ENCODE measurements around the gene PROCA1.
"Not testable (repeated sequence)": the region's sequence is repeated elsewhere in the genome, so short reads cannot be mapped to it uniquely, and the experiment has no call there.

The PROCA1 gene

DNA sequence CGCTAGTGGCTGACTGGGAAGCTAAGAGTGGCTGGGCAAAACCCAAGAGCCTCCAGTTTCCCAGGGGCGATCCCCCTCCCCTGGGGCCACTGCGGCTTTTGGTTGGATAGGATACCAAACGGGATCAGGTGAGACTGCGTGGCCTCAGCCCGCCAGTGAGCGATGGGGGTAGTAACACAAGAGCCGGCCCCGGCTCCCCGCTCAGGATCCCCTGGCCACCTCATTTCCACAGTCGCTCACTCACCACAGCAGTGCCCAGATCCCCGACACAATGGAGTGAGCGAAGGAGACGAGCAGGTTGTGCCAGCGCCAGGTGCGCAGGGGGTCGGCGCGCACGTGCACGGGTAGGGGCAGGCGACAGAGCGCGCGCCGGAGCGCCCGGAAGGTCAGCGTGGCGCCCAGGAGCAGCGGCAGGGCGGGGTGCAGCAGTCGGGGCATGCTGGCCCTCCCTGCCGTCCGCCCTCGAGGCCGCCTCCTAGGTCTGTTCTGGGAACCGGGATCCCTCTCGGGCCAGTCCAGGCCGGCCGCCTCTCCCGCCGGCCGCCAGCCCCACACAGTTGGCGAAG is 14.1 kb upstream of the PROCA1 start:
- DNase-seq (ENCODE audit: low spot score), result no peak

DNA sequence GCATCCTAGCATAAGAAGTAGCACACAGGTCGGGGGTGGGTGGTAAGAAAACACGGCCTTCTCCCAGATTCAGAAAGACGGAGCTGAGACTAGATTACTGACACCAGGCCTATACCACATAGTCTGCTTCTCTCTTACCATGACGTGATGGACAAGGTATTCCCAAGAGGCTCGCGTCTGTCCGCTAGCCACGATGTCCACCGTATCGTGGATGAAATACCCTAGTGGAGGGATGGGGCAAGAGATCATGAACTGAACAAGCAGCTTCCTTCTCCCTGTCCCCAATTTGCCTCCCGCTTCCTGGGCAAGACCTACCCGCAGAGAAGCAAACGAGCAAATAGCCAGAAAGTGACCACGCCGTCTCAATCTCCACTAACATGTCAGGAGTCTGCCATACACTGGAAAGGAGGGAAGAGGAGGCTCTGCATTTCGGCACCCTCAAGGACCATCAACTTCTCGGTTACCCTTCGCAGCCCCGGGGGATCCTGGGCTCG is 13.5 kb upstream of the PROCA1 start:
- no peak for DNase-seq (ENCODE audit: low spot score)

DNA sequence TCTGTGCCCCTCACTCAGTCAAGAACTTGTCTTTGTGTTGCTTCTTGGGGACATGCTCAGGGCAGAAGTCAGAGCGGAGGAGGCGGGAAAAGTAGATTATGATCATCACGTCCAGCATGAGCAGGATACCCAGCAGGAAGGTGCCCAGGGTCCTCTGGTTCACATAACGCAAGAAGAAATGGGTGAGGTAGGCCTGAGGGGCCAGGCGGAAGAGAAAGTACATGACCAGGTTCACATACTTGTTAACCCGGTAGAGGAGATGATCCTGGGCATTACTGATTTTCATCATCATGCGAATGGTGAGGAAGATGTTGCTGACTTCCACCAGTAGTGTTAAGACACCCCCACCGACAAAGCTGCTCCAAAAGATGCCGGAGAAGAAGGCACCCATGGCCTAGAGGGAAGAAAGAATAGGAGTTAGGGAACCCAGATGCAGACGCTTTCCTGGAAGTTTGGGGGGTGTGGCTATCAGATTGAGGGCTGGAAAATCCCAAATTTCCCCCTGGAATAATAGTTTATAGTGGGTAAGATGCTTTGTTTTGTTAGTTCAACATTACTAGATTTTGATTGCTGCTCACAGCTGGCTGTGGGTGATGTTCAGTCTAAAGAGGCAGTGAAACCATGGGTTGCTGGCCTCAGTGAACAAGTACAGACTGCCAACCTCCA is 12.9 kb upstream of the PROCA1 start:
- no peak for DNase-seq (ENCODE audit: low spot score)

DNA sequence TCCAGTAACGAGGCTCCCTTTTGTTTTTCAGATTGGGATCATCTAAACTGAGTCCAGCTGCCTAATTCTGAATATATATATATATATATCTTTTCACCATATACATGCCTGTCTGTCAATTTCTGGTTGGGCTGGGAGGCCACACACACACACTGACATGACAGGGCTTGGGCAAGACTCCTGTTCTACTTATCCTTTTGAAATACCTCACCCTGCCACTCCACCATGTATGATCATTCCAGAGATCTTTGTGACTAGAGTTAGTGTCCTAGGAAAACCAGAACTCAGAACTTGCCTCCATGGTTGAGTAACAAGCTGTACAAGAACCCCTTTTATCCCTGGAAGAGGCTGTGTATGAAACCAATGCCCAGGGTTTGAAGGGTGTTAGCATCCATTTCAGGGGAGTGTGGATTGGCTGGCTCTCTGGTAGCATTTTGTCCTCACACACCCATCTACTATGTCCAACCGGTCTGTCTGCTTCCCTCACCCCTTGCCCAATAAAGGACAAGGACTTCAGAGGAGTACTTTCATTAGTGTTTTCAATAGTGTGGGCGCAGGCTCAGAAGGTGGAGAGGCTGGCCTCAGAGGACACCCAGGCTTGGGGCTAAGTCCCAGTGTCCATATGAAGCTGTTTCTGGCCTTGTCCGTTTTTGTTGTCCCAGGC is 12.3 kb upstream of the PROCA1 start:
- DNase-seq (ENCODE audit: low spot score), result not testable (repeated sequence)

DNA sequence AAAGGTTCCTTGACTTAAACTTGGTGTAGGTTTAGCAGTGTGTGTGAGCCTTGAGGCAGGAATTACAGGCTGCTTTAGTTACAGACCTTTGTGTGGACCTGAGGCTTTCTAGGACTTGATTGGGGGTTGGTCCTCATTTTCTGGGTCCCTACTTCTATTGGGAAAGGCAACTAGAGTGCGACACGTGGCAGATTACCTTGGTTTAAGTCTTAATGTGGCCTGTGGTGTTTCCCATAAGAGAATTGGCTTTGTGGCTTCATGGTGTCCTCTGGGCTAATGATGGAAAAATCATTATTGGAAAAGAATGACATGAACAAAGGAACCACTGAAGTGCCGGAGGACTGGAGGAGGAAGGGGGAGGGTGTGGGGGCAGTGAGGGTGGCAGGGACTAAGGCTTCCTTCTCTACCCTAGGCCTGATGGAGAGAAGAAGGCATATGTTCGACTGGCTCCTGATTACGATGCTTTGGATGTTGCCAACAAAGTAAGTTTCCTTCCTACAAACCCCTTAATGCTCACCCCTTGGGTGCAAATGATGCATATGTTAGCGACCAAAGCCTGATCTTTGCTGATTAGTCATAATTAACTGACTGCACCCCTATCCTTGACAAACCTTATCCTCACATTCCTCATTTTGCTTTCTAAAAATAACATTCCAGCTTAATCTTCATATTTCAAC is 11.6 kb upstream of the PROCA1 start:
- no peak for DNase-seq (ENCODE audit: low spot score)

DNA sequence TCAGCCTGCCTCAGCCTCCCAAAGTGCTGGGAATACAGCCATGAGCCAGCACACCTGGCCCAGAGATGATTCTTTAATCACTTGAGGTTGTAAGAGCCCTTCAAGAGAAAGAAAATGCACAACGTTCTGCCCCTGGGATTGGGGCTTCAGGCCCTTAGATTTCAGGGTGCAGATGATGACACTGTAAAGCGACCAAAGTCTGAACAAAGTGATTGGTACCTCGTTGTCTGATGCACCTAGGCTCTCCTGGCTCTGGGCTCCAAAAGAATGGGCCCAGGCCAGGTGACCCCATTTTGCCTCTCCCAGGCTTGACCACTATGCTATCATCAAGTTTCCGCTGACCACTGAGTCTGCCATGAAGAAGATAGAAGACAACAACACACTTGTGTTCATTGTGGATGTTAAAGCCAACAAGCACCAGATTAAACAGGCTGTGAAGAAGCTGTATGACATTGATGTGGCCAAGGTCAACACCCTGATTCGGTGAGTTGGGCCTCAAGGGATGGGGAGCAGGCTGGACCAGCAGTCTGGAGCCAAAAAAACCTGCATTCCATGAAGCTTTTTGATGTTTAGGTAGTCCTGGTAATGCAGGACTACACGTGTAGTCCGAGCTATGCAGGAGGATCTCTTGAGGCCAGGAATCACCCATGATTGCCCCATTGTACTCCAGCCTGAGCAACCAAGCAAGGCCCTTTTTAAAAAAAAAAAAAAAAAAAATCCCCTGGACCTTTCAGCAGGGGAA is 10.9 kb upstream of the PROCA1 start:
- DNase-seq (ENCODE audit: low spot score), result no peak

DNA sequence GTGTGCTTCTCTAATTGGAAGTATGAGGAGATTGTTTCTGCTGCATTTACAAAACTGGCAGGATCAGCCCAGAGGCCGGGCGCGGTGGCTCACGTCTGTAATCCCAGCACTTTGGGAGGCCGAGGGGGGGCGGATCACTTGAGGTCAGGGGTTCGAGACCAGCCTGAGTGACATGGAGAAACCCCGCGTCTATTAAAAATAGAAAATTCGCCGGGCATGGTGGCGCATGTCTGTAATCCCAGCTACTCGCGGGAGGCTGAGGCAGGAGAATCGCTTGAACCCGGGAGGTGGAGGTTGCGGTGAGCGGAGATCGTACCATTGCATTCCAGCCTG is 9.3 kb upstream of the PROCA1 start:
- DNase-seq (ENCODE audit: low spot score), result not testable (repeated sequence)

DNA sequence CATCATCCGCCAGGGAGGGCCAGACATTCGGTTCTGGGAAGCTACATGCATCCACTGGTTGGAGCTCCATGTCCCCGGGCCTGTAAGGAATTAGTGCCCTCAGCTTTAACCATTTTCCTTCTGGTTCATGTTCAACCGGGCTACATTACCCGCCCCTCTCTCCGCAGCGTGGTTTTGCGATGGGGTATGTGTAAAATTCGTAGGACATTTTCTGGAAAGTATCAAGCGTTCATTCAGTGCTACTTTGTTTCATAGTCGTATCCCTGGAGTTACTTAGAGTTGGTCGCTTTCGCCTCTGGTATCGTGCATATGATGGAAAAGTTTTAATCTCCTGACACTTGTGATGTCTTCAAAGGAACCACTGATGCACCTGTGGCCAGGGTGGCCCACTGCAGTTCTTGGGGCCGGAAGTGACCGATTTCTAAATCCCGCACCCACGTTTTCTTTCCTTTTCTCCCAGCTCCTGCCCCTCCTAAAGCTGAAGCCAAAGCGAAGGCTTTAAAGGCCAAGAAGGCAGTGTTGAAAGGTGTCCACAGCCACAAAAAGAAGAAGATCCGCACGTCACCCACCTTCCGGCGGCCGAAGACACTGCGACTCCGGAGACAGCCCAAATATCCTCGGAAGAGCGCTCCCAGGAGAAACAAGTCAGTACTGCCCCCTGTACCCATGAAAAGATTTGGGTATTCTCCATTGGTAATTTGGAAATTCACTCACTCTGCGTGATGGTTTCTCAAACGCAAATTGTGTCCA is 8.7 kb upstream of the PROCA1 start:
- no peak for DNase-seq (ENCODE audit: low spot score)

DNA sequence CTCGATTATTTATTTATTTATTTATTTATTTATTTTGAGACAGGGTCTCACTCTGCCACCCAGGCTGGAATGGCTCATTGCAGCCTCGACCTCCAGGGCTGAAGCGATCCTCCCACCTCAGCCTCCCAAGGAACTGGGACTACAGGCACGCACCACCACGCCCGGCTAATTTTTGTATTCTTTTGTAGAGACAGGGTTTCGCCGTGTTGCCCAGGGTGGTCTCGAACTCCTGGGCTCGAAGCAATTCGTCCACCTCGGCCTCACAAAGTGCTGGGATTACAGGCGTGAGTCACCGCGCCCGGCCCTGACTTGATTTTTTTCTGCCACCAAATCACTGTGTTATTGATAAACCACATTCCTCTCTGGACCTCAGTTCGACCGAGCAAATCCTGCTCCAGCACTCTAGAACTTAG is 7.3 kb upstream of the PROCA1 start:
- no peak for DNase-seq (ENCODE audit: low spot score)

DNA sequence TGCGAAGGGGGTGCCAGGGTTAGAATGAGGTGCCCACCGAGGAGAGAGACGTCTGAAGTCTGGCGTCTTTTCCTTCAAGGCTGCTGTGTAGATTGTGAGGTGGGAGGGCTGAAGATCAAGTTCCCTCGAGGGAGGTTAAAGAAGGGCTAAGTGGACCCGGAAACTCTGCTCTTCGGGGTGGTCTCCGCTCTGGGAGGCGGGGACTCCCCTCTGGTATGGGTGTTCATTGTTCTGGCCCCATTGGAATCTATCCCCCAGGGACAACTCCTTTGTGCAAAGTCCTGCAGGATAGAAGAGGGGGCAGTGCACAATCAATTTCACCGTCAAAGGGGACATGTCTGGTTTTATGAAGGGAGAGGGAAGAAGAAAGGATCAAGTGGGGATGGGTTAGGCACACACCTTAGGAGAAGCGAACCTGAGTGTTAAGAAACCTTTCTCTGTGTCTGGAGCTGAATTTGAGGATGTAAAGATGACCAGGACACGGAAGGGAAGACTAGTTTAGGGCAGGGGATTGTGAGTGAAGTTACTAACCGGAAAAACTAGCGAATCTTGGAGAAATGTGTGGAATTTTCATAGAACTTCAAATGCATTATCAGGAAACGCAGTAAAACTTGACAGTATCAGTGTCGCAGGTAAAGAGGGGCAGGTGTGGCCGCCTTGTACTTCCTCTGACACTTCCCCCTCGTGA is 6.8 kb upstream of the PROCA1 start:
- no peak for DNase-seq (ENCODE audit: low spot score)

DNA sequence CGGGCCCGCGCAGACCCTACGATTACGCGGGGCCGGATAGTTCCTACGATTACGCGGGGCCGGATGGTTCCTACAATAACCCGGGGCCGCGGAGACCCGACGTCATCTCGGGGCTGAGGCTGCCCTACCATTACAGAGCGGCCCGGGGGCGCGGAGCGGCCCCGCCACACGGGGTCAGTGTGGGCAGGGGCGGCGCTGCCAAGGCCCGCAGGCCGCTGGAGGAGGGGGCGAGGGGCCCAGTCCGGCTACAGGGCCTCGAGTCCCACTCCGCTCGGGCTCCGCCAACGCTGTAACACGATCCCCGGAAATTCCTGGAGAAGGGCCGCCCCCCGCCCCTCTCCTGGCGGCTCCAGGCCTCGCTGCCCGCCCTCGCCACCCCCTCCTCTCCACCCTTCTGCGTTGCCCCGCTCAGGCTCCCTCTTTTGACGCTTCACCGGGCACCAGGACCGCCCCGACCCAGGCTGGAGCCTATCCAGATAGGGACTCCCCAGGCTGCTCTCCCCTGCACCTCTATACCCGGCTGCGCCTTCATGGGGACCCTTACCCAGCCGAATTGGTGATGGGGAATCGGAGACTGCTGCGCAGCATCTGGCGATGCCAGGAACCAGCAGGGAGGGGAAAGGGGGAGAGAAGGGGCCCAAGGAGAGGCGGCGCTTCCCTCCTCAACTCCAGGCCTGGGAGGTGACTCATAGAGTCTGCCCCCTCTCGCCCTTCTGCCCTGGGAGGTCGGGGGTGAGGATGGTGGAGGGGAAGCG is 6.1 kb upstream of the PROCA1 start, which contains the start of gene RAB34:
Gene RAB34, minus strand, starts transcription at position 291 of the 755 bp plus-strand sequence. CDS start 602 bp downstream, outside the sequence.
- DNase-seq (ENCODE audit: low spot score), result no peak

DNA sequence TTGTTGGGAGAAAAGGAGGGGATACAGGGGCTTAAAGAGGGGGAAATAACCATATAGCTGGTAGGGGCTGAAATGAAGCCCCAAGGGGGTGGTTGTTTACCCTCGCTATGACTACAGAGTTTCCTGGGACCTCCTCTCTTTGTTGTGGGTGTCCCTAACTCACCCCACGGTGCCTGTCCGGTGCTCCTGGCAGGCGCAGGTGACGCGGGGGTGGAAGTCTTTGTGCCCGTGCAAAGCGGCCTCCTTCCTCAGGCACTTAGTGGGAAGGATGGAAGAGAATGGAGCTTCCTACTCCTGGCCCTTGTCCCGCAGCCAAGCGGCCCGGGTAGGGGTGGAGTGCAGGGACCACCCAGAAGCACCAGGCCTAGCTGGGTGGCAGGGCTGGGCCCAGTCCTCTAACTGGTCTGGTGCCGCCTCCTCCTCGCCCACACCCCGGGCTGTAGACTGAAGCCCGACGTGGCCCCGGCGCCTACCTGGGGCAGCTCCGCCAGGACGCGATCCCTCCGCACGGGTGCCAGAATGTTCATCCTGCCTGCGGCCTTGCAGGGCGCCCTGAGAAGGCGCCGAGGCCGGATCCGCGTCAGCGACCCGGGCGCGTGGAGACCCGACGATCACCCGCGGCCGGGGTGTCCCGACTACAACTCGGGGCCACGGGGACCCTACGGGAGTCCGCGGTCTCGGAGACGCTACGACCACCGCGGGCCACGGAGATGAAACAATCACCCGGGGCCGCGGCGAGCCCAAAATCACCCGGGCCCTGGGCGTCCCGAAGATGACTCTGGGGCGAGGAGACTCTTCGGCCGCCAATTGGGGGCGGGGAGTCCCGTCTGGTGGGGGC is 5.3 kb upstream of the PROCA1 start:
- no peak for DNase-seq (ENCODE audit: low spot score)

DNA sequence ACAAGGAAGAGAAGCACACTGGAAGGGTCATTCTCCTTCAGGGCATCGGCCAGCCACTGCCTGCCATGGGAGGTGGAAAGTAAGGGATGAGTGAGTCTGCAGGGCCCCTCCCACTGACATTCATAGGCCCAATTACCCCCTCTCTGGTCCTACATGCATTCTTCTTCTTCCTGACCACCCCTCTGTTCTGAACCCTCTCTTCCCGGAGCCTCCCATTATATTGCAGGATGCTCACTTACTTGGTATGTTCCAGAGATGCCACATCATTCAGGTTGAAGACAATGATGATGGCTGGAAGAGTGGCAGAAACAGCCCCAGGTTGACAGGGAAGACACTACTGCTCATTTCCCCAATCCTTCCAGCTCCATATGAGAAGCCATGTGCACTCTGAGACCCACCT is 3.5 kb upstream of the PROCA1 start:
- no peak for DNase-seq (ENCODE audit: low spot score)

DNA sequence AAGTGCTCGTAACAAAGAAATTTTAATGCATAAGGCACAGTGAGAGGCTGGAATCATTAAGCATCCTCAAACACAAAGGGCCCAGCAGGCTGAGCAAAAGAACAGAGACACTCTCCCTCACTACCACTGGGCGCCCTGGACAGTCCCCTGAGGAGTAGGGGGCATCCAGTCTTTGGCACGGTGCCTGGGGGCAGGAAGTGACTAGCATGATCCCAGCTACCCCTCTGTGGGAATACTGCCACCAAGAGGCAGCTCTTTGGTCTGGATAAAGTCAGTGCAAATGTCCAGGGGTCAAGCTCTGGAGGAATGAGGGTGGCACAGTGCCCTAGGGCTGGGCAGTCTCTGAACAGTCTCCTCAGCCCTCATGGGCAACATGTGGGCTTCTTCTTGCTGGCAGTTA is 2.6 kb upstream of the PROCA1 start:
- DNase-seq (ENCODE audit: low spot score), result no peak

DNA sequence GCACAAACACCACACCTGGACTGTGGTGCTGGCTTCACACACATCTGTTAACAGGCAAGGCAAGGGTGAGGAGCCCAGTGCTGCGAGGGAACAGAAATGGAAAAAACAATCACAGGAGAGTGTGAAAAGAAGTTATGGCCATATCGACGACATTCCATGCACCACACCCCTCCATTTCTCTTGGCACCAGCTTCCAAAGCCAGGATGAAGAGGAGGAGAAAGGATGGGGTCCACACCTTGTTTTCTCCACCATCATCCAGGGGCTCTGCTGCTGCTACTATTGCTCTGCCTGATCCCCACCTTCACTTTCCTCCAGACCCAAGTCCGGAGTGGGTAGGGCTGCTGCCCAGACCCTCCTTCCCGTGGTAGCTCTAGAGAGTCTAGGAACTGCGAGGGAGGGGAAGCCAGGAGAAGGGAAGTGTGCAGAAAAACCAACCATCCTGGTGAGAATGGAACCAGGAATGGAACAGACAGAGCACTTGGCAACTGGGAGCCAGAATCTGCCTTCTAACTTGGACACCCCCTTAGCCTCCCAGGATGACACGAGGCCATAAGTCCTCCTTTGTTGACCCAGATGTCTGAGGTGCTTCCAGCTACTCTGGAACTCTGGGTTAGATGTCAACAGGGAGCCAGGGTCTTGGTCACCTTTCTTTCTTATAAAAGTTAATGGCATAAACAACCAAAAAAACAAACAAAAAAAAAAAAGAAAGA is 1.2 kb upstream of the PROCA1 start:
- DNase-seq (ENCODE audit: low spot score), result no peak

DNA sequence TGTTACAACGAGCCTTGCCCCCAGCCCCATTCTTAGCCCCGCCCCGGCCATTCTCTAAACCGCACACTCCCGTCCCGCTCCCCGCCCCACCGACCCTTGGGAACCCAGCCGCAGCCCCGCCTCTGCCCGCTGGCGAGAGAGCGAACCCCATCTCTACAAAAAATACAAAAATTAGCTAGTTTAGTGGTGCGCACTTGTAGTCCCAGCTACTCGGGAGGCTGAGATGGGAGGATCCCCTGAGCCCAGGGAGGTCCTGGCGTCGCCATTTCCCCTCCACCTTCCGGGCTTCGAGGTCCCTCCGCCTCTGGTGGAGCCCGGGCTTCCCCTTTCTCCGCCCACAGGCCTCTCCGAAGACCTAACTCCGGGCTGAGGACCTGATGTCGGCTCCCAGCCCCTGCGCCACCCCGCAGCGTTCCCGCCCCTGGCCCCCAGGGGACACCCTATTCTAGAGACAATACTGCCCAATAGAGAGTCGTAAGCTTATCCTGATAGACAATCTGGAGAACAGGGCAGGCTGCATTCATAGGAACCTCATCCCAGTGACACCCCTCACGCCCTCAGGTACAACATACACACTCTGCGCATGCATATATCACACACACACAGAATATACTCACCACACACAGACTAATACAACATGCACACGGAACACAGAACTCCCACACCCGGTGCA is 480 bp upstream of the PROCA1 start:
- DNase-seq (ENCODE audit: low spot score), result peak; percentile 67

DNA sequence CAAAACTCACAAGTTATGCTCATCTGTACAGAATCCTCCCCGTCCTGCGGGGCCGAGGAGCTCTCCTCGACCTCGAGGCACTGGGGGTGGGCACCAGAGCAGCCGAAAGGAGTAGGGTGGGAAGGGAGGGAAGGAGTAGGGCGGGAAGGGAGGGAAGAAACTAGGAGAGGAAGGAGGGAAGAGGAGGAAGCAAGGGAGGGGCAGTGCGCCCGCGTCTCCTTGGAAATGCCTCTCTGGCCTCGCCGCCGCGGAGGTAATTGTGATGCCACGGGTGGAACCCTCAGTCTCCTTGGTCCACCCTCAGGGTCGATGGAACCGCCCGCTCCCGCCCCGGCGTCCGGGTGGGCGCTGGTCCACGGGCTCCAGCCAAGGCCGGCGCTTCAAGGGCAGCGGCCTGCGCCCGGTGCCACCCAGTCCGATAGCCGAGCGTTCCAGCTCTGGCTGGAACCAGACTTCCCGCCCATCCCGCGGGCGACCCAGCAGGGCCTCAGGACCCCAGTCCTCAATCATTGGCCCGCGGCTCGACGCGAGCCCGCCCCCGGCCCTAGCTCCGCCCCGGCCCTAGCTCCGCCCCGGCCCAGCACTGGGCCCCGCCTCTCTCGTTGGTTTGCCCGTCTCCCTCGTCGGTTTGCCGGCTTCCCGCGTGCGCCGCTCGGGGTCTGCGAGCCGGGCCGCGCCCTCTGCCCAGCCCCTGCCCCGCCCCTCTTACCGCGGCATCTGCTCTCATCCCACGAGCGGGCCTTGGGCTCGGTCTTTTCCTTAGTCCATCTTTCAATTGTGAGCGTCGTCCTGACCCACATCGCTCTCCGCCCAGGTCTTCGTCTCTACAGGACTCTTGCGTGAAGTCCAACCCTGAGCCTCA is 596 bp downstream of the PROCA1 start:
- peak; percentile 91 for DNase-seq (ENCODE audit: low spot score)

Data from CD4-positive, alpha-beta T cell treated with Interleukin-15 for 4 hours (primary cell).